Calu3 (cell line): ENCODE results near the gene STK10. TPM values are rescaled to one million over a fixed set of nuclear protein-coding genes. Genes with fewer than 3 reads are reported as not detected.

Experiments used
- Bru-seq: library from RNA; stranded (reverse); fragments of 400-500 nt; gene quantifications from one replicate; lab custom pipeline; 2021; lab: Mats Ljungman, UMichigan
- BruChase-seq, 2 experiments: library from RNA; stranded (reverse); fragments of 400-500 nt; gene quantifications; one replicate each; lab custom pipeline; 2021; lab: Mats Ljungman, UMichigan
- BruUV-seq: library from RNA; stranded (reverse); fragments of 400-500 nt; replicated peaks from 2 replicates; lab custom pipeline; 2021; lab: Mats Ljungman, UMichigan
- CTCF ChIA-PET: fragments of 300-600 bp; sonication (Branson Sonifier 250); formaldehyde crosslinking; loops from one replicate; lab custom pipeline; 2022; ENCODE audit warnings: antibody characterized with exemption; lab: Charles Lee
- DNase-seq: peaks from one replicate; pipeline ENCODE4 v3.0.0; 2022
- H3K27ac Mint-ChIP-seq: one replicate; pipeline ENCODE4 v1.8.0; 2022; ENCODE audit warnings: mixed read lengths; ENCODE audit not compliant: unreplicated experiment
- H3K27me3 Mint-ChIP-seq: one replicate; pipeline ENCODE4 v1.8.0; 2022; ENCODE audit warnings: mixed read lengths; ENCODE audit not compliant: unreplicated experiment
- H3K36me3 Mint-ChIP-seq: one replicate; pipeline ENCODE4 v1.8.0; 2022; ENCODE audit warnings: mild to moderate bottlenecking, moderate library complexity, mixed read lengths; ENCODE audit not compliant: insufficient read depth, unreplicated experiment
- H3K4me1 Mint-ChIP-seq: one replicate; pipeline ENCODE4 v1.8.0; 2022; ENCODE audit warnings: mild to moderate bottlenecking, low read depth, mixed read lengths; ENCODE audit not compliant: unreplicated experiment
- H3K4me3 Mint-ChIP-seq: one replicate; pipeline ENCODE4 v1.8.0; 2022; ENCODE audit warnings: mild to moderate bottlenecking, low read depth, moderate library complexity, mixed read lengths; ENCODE audit not compliant: unreplicated experiment
- H3K9me3 Mint-ChIP-seq: one replicate; pipeline ENCODE4 v1.8.0; 2022; ENCODE audit warnings: low read depth, mixed read lengths; ENCODE audit not compliant: unreplicated experiment
- CTCF ChIP-seq: fragments of 200-600 bp; IDR thresholded peaks from one replicate; pipeline ENCODE4 v1.8.0; 2022; ENCODE audit warnings: antibody characterized with exemption; ENCODE audit not compliant: unreplicated experiment
- intact Hi-C: fragments of 100-400 bp; cut with micrococcal nuclease; formaldehyde crosslinking; loops from one replicate; pipeline ENCODE4 v1.10.0; 2022; ENCODE audit not compliant: unreplicated experiment
- long read RNA-seq: library from polyadenylated mRNA; stranded (forward); transcript quantifications from one replicate; pipeline ENCODE4 v2.0.0, GENCODE V29; 2022
- total RNA-seq: library from RNA; stranded (reverse); gene quantifications from 2 replicates; pipeline ENCODE4 v1.2.3, GENCODE V29; 2022

Gene STK10
- 27.4 and 32.1 TPM in 2 replicates for total RNA-seq
- percentile 61 among the genes with signal in this experiment for Bru-seq, nascent RNA
- BruChase-seq, experiment 1, labeled RNA remaining after a 6-hour chase: percentile 53 among the genes with signal in this experiment
- percentile 51 among the genes with signal in this experiment for BruChase-seq, experiment 2, labeled RNA remaining after a 2-hour chase
- long read RNA-seq, full-length matches to known transcripts: 12 of 16 reads
- long read RNA-seq, partial matches to known transcripts: 0 of 16 reads
- long read RNA-seq, other reads (novel, unspliced or antisense): 4 of 16 reads

GRCh38 chr5:172188033-172188892 lies at the start of gene STK10:
TSS of gene STK10 (minus strand) at chr5:172188224. CDS start at chr5:172188042, 182 bp downstream.
- TF ChIP-seq CTCF: peak; percentile 55
- Mint-ChIP-seq H3K27ac (peak within 1 kb of the TSS; percentile 71), H3K4me1 (peaks cover 20% of the 10 kb centered on the region), H3K4me3 (peak within 1 kb of the TSS; percentile 81), H3K27me3 (peaks cover 15% of the 10 kb centered on the region), H3K9me3 (no peaks in the 10 kb centered on the region), H3K36me3 (peaks cover 25% of the 10 kb centered on the region)
- intact Hi-C loops: loop anchor here (1.0 to 5.0 kb wide), 3 partner anchors 81 to 276 kb away; partner anchors contain the start of gene UBTD2
- peak; percentile 96 for DNase-seq
- CTCF ChIA-PET: interaction anchor here (0.5 to 1.4 kb wide), 12 partner anchors 9 to 277 kb away, joined by 3 to 8 read pairs (median 5); partner anchors contain the start of genes FBXW11 and UBTD2
- no TSS peak for BruUV-seq

- intact Hi-C loops: loop anchor here (2.0 kb wide), 1 partner anchor 47 kb away; the partner anchor contains the start of gene UBTD2
- CTCF ChIA-PET: interaction anchor here (0.9 kb wide), 1 partner anchor 47 kb away, joined by 3 read pairs; no protein-coding TSS in a partner anchor
- Mint-ChIP-seq H3K27ac (peak overlapping the region; percentile 68), H3K4me1 (peaks cover 33% of the 10 kb centered on the region), H3K27me3 (no peaks in the 10 kb centered on the region), H3K9me3 (no peaks in the 10 kb centered on the region), H3K36me3 (peaks cover 12% of the 10 kb centered on the region), H3K4me3 (peak overlapping the region; percentile 37)
- TF ChIP-seq CTCF: no peak
- no TSS peak for BruUV-seq
- peak; percentile 32 for DNase-seq
These were observed 48.1 kb upstream of the STK10 start for GRCh38 chr5:172235827-172236736.

GRCh38 chr5:172235132-172235780 lies 47.2 kb upstream of the STK10 start:
- intact Hi-C loops: loop anchor here (2.0 kb wide), 1 partner anchor 48 kb away; the partner anchor contains the start of gene UBTD2
- DNase-seq: peak; percentile 9
- no TSS peak for BruUV-seq
- Mint-ChIP-seq H3K27ac (peak overlapping the region; percentile 68), H3K36me3 (peaks cover 16% of the 10 kb centered on the region), H3K9me3 (no peaks in the 10 kb centered on the region), H3K27me3 (no peaks in the 10 kb centered on the region), H3K4me3 (peak overlapping the region; percentile 37), H3K4me1 (peaks cover 33% of the 10 kb centered on the region)
- CTCF ChIA-PET: interaction anchor here (0.5 to 0.6 kb wide), 2 partner anchors 16 to 834 kb away, joined by 3 read pairs; no protein-coding TSS in a partner anchor
- no peak for TF ChIP-seq CTCF
